GM12878 (cell line): ENCODE measurements around the gene FAM227B. TPM values are rescaled to one million over a fixed set of nuclear protein-coding genes. Genes with fewer than 3 reads are reported as not detected.

ENCODE experiments used
- ATAC-seq: fragments of 200-7000 bp; cut with Tn5 transposase; 3 replicates; pipeline ENCODE4 v1.9.1; 2020; ENCODE audit warnings: mild to moderate bottlenecking, moderate library complexity
- BruUV-seq: library from RNA; stranded (reverse); fragments of 400-500 nt; replicated peaks from 2 replicates; lab custom pipeline; 2021; lab: Mats Ljungman, UMichigan
- CTCF ChIA-PET: fragments of 300-600 bp; sonication (Branson Sonifier 250); formaldehyde crosslinking; extraction: SDS; loops from one replicate; lab custom pipeline; 2021; ENCODE audit warnings: inconsistent platforms; lab: Yijun Ruan, JAX
- POLR2A ChIA-PET: fragments of 350-600 bp; formaldehyde crosslinking; extraction: SDS; loops from one replicate; lab custom pipeline; 2021; ENCODE audit warnings: inconsistent platforms; lab: Charles Lee
- RAD21 ChIA-PET: fragments of 300-600 bp; sonication (Branson Sonifier 250); formaldehyde crosslinking; loops from one replicate; lab custom pipeline; 2023; ENCODE audit warnings: antibody characterized with exemption; ENCODE audit not compliant: unreplicated experiment; lab: Charles Lee
- SMC1A ChIA-PET: fragments of 300-600 bp; sonication (Branson Sonifier 250); formaldehyde crosslinking; loops from one replicate; lab custom pipeline; 2023; ENCODE audit not compliant: unreplicated experiment, uncharacterized antibody; lab: Charles Lee
- DNase-seq: peaks from one replicate; pipeline ENCODE4 v3.0.0-alpha.2; 2011; ENCODE audit warnings: low read depth, low spot score
- FAIRE-seq: peaks from 3 replicates; lab custom pipeline; 2011; peaks lifted over from hg19 to GRCh38; lab: Jason Lieb, UNC
- H2AFZ ChIP-seq: 2 replicates; pipeline ENCODE4 v1.6.0; 2011; ENCODE audit warnings: low read depth, low read length, control low read depth; ENCODE audit not compliant: control insufficient read depth
- H3K27ac ChIP-seq: 2 replicates; pipeline ENCODE4 v1.5.1; 2011; ENCODE audit warnings: control low read depth; ENCODE audit not compliant: control insufficient read depth, insufficient read depth
- H3K27me3 ChIP-seq, 2 experiments: replicated peaks in 1 of 2; 2 replicates each; pipeline versions ENCODE4 v1.6.0 to v1.6.1; 2011; ENCODE audit warnings: low read length in 1 of 2; ENCODE audit not compliant: control insufficient read depth in 2 of 2, insufficient read depth in 2 of 2
- H3K36me3 ChIP-seq, 2 experiments: 2 replicates each; pipeline ENCODE4 v1.5.1; 2011; ENCODE audit warnings: low read length in 1 of 2; ENCODE audit not compliant: control insufficient read depth in 2 of 2, insufficient read depth in 2 of 2
- H3K4me1 ChIP-seq: 2 replicates; pipeline ENCODE4 v1.6.1; 2011; ENCODE audit warnings: mild to moderate bottlenecking, low read length, moderate library complexity, mixed read lengths; ENCODE audit not compliant: control insufficient read depth, insufficient read depth
- H3K4me2 ChIP-seq: 2 replicates; pipeline ENCODE4 v1.6.0; 2011; ENCODE audit warnings: control low read depth; ENCODE audit not compliant: control insufficient read depth, insufficient read depth
- H3K4me3 ChIP-seq: fragments of 200-600 bp; sonication (generic); 2 replicates; pipeline ENCODE4 v1.5.1; 2016
- H3K79me2 ChIP-seq: 2 replicates; pipeline ENCODE4 v1.6.0; 2011; ENCODE audit warnings: low read length; ENCODE audit not compliant: control insufficient read depth, insufficient read depth
- H3K9ac ChIP-seq: 2 replicates; pipeline ENCODE4 v1.8.0; 2011; ENCODE audit warnings: low read length, control low read depth, mixed read lengths; ENCODE audit not compliant: control insufficient read depth, insufficient read depth
- H3K9me3 ChIP-seq: replicated peaks from 3 replicates; pipeline ENCODE4 v1.5.1; 2011; ENCODE audit warnings: mild to moderate bottlenecking, low read length; ENCODE audit not compliant: control insufficient read depth, insufficient read depth
- H4K20me1 ChIP-seq: 2 replicates; pipeline ENCODE4 v1.6.0; 2011; ENCODE audit not compliant: control insufficient read depth, insufficient read depth
- CBFB ChIP-seq: IDR thresholded peaks from 2 replicates; pipeline ENCODE4 v1.6.1; 2016; ENCODE audit warnings: antibody characterized with exemption, low read depth
- CEBPB ChIP-seq, 2 experiments: fragments of 150-350 bp in 1 of 2; IDR thresholded peaks; 2 replicates each; pipeline ENCODE4 v1.6.1; 2012 to 2014; ENCODE audit warnings: low read depth in 2 of 2, low read length in 2 of 2, borderline replicate concordance in 1 of 2, inconsistent platforms in 1 of 2
- ELK1 ChIP-seq: IDR thresholded peaks from 2 replicates; pipeline ENCODE4 v1.6.1; 2012; ENCODE audit warnings: low read depth, low read length, improper control_type of control experiment
- FOS ChIP-seq: IDR thresholded peaks from 3 replicates; pipeline ENCODE4 v1.6.1; 2011; ENCODE audit warnings: borderline replicate concordance; ENCODE audit not compliant: insufficient read length; ENCODE audit errors: extremely low read depth
- FOXK2 ChIP-seq: fragments of 450-650 bp; IDR thresholded peaks from 2 replicates; pipeline ENCODE4 v1.6.1; 2017; ENCODE audit warnings: mild to moderate bottlenecking, moderate library complexity
- HDAC2 ChIP-seq: fragments of 200-600 bp; sonication (generic); IDR thresholded peaks from 2 replicates; pipeline ENCODE4 v1.6.1; 2017
- HDAC6 ChIP-seq: fragments of 200-600 bp; sonication (generic); IDR thresholded peaks from one replicate; pipeline ENCODE4 v1.8.0; 2017; ENCODE audit warnings: antibody characterized with exemption; ENCODE audit not compliant: unreplicated experiment
- IRF3 ChIP-seq: fragments of 450-650 bp; IDR thresholded peaks from 2 replicates; pipeline ENCODE4 v1.6.1; 2014; ENCODE audit warnings: mild to moderate bottlenecking
- NR2C2 ChIP-seq: IDR thresholded peaks from 2 replicates; pipeline ENCODE4 v1.6.1; 2011; ENCODE audit warnings: borderline replicate concordance, low read depth; ENCODE audit not compliant: control insufficient read depth, insufficient read length
- NR2F1 ChIP-seq: fragments of 450-650 bp; conservative IDR thresholded peaks from 2 replicates; pipeline ENCODE4 v1.6.1; 2017; ENCODE audit warnings: mild to moderate bottlenecking
- RCOR1 ChIP-seq: conservative IDR thresholded peaks from 2 replicates; pipeline ENCODE4 v1.6.1; 2012; ENCODE audit warnings: low read depth, low read length, improper control_type of control experiment
- SIX5 ChIP-seq: IDR thresholded peaks from 2 replicates; pipeline ENCODE4 v1.6.1; 2011; ENCODE audit warnings: mild to moderate bottlenecking, low read depth, low read length, moderate library complexity; ENCODE audit not compliant: severe bottlenecking
- SKIL ChIP-seq: fragments of 450-650 bp; IDR thresholded peaks from 2 replicates; pipeline ENCODE4 v1.6.1; 2017; ENCODE audit warnings: mild to moderate bottlenecking, low read depth, inconsistent platforms; ENCODE audit not compliant: poor library complexity, severe bottlenecking
- SMAD1 ChIP-seq: fragments of 450-650 bp; IDR thresholded peaks from 2 replicates; pipeline ENCODE4 v1.6.1; 2018; ENCODE audit warnings: mild to moderate bottlenecking, low read depth; ENCODE audit not compliant: partially characterized antibody
- SMC3 ChIP-seq: IDR thresholded peaks from 2 replicates; pipeline ENCODE4 v1.6.1; 2011; ENCODE audit warnings: low read length, improper control_type of control experiment, borderline replicate concordance
- TCF7 ChIP-seq: IDR thresholded peaks from 2 replicates; pipeline ENCODE4 v1.6.1; 2014; ENCODE audit warnings: antibody characterized with exemption, borderline replicate concordance
- ZNF217 ChIP-seq: fragments of 450-650 bp; IDR thresholded peaks from 2 replicates; pipeline ENCODE4 v1.6.1; 2017; ENCODE audit warnings: antibody characterized with exemption, mild to moderate bottlenecking
- ZNF274 ChIP-seq: IDR thresholded peaks from one replicate; pipeline ENCODE4 v1.8.0; 2011; ENCODE audit not compliant: insufficient read length, insufficient read depth
- ZNF622 ChIP-seq: fragments of 450-650 bp; IDR thresholded peaks from 2 replicates; pipeline ENCODE4 v1.6.1; 2017; ENCODE audit warnings: mild to moderate bottlenecking, inconsistent platforms
- WGBS: methylation state at CpG from one replicate; pipeline ENCODE4 v1.1.6; 2016; ENCODE audit warnings: low lambda C conversion rate; ENCODE audit not compliant: insufficient replicate concordance, insufficient coverage; ENCODE audit errors: missing lambda C conversion rate; 5-methylcytosine and 5-hydroxymethylcytosine counted together
- in situ Hi-C: fragments of 300-500 bp; cut with MboI; formaldehyde crosslinking; loops from 9 replicates; pipeline ENCODE4 v1.14.3; 2018; ENCODE audit warnings: mixed read lengths
- intact Hi-C: fragments of 100-400 bp; cut with micrococcal nuclease; formaldehyde crosslinking; loops from one replicate; pipeline ENCODE4 v1.14.2; 2022; ENCODE audit not compliant: unreplicated experiment
- polyA plus RNA-seq, 11 experiments: library from polyadenylated mRNA; depleted of rRNA in 4 of 11; unstranded in 6 of 11; stranded (reverse) in 5 of 11; fragments of >200 nt; fragmentation: Nextera tagmentation in 4 of 11; fragmentation: Illumina TruSeq in 1 of 11; extraction: Ambion mirVana in 4 of 11; extraction: Trizol in 1 of 11; gene quantifications; 1 replicate in 1 of 11; 2 replicates in 10 of 11; pipeline versions ENCODE4 v1.2.1 to v1.2.3, GENCODE V29; 2011 to 2016; ENCODE audit warnings: inconsistent platforms in 2 of 11, missing spikeins in 2 of 11, low read depth in 1 of 11
- total RNA-seq, 4 experiments: library from RNA; depleted of rRNA in 3 of 4; stranded (reverse); fragments of >200 nt in 3 of 4; fragmentation: Illumina TruSeq in 1 of 4; extraction: Trizol in 1 of 4; gene quantifications; 2 replicates each; pipeline versions ENCODE4 v1.2.1 to v1.2.3, GENCODE V29; 2013 to 2021

FAM227B gene
- total and polyA plus RNA-seq, 10 of the 15 experiments (the other 5 are each of a cell fraction or from before 2014, with no cell fraction given): 3.9 to 12.6 (median 6.9) TPM

GRCh38 chr15:49624056-49624455 lies 3.4 kb upstream of the FAM227B start (continued):
- TF ChIP-seq SKIL: no peak
- TF ChIP-seq ZNF217: no peak
- TF ChIP-seq CBFB: no peak

- no peaks in the 10 kb centered on the region for H3K36me3 ChIP-seq
- peaks cover 8% of the 10 kb centered on the region for H3K9me3 ChIP-seq
- H3K27me3 ChIP-seq: no peaks in the 10 kb centered on the region
- H2AFZ ChIP-seq: no peak overlapping the region
- 99% methylated on average over 3 of the region's 3 CpGs for WGBS
- H4K20me1 ChIP-seq: no peaks in the 10 kb centered on the region
- no peak for TF ChIP-seq HDAC6
- TF ChIP-seq SMAD1: no peak
- no peak for TF ChIP-seq RCOR1
- TF ChIP-seq IRF3: no peak
- no peak for TF ChIP-seq HDAC2
- no peak for TF ChIP-seq TCF7
- no peak for TF ChIP-seq FOXK2
- TF ChIP-seq NR2F1: no peak
- TF ChIP-seq ZNF274: no peak
- no peak for TF ChIP-seq SIX5
- no peak for TF ChIP-seq NR2C2
- TF ChIP-seq ZNF622: no peak
- TF ChIP-seq SMC3: no peak
- no peak for TF ChIP-seq FOS
- no peak for TF ChIP-seq CEBPB (IDR thresholded peaks at IDR 0.05; ENCODE audit: borderline replicate concordance in 1 of 2, low read depth in 2 of 2, low read length in 2 of 2)
- TF ChIP-seq ELK1: no peak
- no TSS peak for BruUV-seq
- H3K79me2 ChIP-seq: peaks cover 24% of the 10 kb centered on the region
- SMC1A ChIA-PET: interaction anchor here (1.0 to 1.1 kb wide), 2 partner anchors 9 to 380 kb away, joined by 3 read pairs; no protein-coding TSS in a partner anchor
- DNase-seq (no peak), FAIRE-seq (no peak), ATAC-seq (no peak)
- no peak overlapping the region for H3K9ac ChIP-seq
- 0 out of 2 replicates have a peak overlapping the region, but pooled peaks have one; percentile 95 for H3K4me3 ChIP-seq
- CTCF ChIA-PET: no interaction called here
- in situ Hi-C loops (loop anchor here (10.0 to 25.0 kb wide), 3 partner anchors 468 to 1285 kb away; partner anchors contain the start of genes COPS2, DUT and EID1), intact Hi-C loops (loop anchor here (5.0 to 10.0 kb wide), 2 partner anchors 465 to 1288 kb away; partner anchors contain the start of genes COPS2 and DUT)
- POLR2A ChIA-PET: no interaction called here
- H3K4me1 ChIP-seq: no peaks in the 10 kb centered on the region
- H3K27ac ChIP-seq: no peak overlapping the region
- RAD21 ChIA-PET: no interaction called here
- peak overlapping the region; percentile 64 for H3K4me2 ChIP-seq
Measured at GRCh38 chr15:49622561-49622960, 1.9 kb upstream of the FAM227B start.
